HG03159 (cell line): ENCODE measurements around the gene MSI2.

Source experiments
- ATAC-seq: cut with Tn5 transposase; IDR thresholded peaks from one replicate; pipeline ENCODE4 v1.9.1; 2021; ENCODE audit warnings: mild to moderate bottlenecking, moderate library complexity; ENCODE audit not compliant: unreplicated experiment

MSI2 gene

GRCh38 chr17:57313097-57313835 is 56.9 kb downstream of the MSI2 start:
- ATAC-seq: no peak

- ATAC-seq: no peak
Measured at GRCh38 chr17:57315061-57316015, 59.0 kb downstream of the MSI2 start.

- ATAC-seq: no peak
Measured at GRCh38 chr17:57316361-57316760, 60.0 kb downstream of the MSI2 start.

DNA sequence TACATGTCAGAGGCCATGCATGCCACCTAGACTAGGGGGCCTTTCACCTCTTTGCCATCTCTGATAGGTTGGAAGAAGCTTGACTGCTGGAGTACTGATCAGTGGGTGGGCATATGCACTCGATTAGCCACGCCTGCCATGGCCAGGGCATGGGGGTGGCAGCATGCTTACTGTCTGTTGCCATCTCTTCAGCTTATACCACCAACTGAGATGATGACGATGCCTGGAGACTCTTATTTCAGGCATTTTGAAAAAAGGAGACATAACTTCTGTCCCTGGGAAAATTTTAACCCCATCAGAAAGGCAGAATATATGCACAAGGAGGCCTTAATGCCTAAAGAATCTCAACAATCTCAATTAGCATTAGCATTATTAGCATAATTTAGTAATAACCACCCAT is 60.8 kb downstream of the MSI2 start:
- no peak for ATAC-seq

- no peak for ATAC-seq
Measured at GRCh38 chr17:57318913-57319312, 62.6 kb downstream of the MSI2 start.

- ATAC-seq: no peak
Measured at GRCh38 chr17:57319806-57320205, 63.5 kb downstream of the MSI2 start.

GRCh38 chr17:57323391-57323790 is 67.1 kb downstream of the MSI2 start:
- ATAC-seq: no peak

GRCh38 chr17:57324060-57324459 is 67.7 kb downstream of the MSI2 start:
- ATAC-seq: no peak

DNA sequence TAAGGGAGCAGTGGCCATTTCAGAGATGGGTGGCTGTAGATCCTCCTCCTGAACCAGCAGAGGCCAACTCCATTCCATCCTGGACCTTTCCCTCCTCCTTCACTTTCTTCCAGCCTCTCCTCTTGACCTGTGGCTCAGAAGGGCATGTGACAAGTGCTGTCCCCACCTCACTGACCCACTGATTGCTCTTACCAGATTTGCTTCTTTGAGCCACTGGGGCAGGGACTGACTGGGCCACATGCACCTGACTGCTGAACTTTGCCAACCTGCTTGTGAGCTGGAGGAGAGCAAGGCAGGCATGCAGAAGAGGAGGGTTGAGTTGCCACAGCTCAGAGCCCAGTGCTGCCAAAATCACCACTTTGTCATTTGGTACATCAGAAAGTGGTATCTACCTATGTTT is 68.3 kb downstream of the MSI2 start:
- ATAC-seq: no peak

DNA sequence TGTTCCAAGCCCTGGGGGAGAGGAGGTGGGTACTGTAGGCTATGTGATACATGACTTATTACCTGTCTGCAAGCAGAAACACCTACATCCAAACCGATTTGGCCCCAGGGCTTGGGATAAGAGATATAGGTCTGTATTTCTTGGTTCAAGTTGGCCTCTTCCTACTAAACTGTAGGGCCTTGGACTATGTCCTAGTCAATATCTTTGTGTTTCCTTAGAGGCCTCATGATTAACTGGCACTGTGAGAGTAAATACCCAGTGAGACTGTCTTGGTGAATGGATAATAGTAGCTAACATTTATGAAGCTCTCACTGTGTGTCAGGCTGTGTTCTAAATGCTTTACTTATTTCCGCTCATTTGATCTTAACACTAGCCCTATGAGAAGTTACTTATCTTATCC is 70.0 kb downstream of the MSI2 start:
- ATAC-seq: no peak

GRCh38 chr17:57326764-57327163 is 70.4 kb downstream of the MSI2 start:
- ATAC-seq: no peak

GRCh38 chr17:57327176-57327970 is 71.0 kb downstream of the MSI2 start:
- ATAC-seq: no peak

- ATAC-seq: no peak
Measured at GRCh38 chr17:57328109-57328882, 72.0 kb downstream of the MSI2 start.

DNA sequence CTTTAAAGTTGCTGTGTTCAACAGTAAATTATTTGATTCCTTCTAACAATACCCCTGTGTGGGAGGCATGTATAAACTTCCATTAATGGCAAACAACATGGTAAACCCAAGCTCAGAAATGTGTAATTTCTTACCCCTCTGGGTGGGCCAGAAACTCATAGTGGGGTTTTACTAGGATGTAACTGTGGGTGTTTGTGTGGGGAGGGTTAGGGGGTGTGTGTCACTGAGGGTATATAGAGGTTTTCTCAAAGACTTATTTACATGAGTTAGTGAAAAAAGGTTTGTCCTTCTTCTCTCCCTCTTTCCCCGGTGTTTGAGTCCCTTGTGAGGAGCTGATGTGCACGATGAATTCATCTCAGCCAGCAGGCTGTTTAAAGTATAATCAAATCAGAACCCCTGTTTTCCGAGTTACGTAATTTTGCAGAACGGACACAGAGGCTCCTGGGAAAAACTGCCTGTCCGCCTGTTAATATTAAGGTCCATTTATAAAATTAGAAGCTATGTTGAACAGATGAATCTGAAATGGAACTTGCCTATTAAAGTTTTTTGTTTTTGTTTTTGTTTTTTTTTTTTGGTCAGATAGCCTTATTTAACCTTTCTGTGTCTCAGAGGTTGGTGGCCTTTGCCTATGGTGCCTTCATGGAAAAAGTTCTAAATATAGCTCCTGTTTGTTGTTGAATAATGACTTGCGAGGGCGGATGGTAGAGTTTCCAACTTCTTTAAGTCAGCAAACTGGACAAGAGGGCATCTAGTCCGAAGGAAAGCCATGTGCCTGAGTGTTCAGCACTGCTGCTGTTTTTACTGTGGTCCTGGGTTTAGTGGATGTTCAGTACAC is 73.3 kb downstream of the MSI2 start:
- no peak for ATAC-seq

DNA sequence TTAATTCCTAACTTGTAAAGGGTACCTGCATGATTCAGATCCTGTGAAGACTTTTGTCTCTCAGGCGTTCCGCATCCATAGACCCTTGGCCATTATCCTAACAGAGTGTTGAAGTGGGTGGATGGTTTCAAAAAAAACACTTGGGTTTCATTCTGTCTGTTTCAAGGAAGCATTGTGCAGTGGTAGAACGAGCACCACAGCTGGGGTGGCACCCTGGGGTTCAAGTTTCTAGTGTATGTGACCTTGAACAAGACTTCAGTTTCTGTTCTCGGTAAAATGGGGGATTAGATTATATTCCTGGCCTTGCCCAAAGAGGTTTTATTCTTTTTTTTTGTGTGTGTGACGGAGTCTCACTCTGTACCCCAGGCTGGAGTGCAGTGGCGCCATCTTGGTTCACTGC is 74.3 kb downstream of the MSI2 start:
- no peak for ATAC-seq

GRCh38 chr17:57331423-57331822 is 75.1 kb downstream of the MSI2 start:
- ATAC-seq: no peak

GRCh38 chr17:57332501-57332900 is 76.2 kb downstream of the MSI2 start:
- no peak for ATAC-seq

- no peak for ATAC-seq
Measured at GRCh38 chr17:57335195-57335792, 79.0 kb downstream of the MSI2 start.

GRCh38 chr17:57337390-57337789 is 81.1 kb downstream of the MSI2 start:
- no peak for ATAC-seq
